Measurements from ENCODE around the gene AADAT.

AADAT gene

DNA sequence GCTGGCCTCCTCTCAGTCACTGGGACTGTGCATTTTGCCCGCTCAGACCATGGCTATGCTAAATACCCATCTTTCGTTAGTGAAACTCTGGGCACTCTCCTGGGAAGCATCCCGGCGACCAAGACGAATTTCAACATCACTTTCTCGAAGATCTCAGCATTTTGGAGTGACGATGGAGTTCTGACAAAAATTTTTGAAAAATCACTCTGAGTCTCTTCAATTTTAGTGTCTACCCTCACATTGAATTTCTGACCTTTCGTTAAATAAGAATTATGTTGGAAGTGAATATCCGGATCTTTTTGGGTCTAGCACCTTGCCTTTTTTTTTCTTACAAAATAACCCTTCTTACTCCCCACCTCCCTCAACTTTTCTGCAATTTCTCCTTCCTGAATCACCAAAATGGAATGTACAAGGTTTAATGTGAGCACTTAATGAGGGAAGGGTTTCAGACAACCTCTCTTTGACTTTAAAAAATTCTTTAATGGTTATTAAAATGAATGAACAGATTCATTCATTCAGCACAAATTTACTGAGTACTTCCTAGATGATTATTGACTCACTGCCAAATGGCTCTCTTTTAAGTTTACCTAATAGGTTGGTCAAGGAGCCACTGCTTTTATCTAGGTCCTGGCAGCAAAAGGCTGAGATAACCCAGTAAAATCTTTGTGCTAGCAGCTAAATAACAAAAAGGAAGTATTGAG lies 746 bp upstream of the AADAT start:
- TF ChIP-seq RAD21 (IDR thresholded peaks at IDR 0.05; ENCODE audit: low read depth) (no peak), ZBTB7A (IDR thresholded peaks at IDR 0.05; ENCODE audit: low read depth) (no peak), NFIC (IDR thresholded peaks at IDR 0.05) (no peak), TEAD4 (IDR thresholded peaks at IDR 0.05) (no peak), EGR1 (IDR thresholded peaks at IDR 0.05) (no peak), FOXM1 (IDR thresholded peaks at IDR 0.05; ENCODE audit: borderline replicate concordance, low read depth) (no peak), YY1 (IDR thresholded peaks at IDR 0.05; ENCODE audit: low read depth) (no peak), TCF12 (IDR thresholded peaks at IDR 0.05; ENCODE audit: low read depth) (no peak; the same call in 1 of the 2 replicates), CEBPB (IDR thresholded peaks at IDR 0.05) (no peak), CREB1 (IDR thresholded peaks at IDR 0.05; ENCODE audit: low read depth) (no peak), TAF1 (IDR thresholded peaks at IDR 0.05; ENCODE audit: low read depth) (no peak), EP300 (IDR thresholded peaks at IDR 0.05; ENCODE audit: borderline replicate concordance) (no peak)
- TF ChIP-seq, protein P1, sequence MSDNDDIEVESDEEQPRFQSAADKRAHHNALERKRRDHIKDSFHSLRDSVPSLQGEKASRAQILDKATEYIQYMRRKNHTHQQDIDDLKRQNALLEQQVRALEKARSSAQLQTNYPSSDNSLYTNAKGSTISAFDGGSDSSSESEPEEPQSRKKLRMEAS (IDR thresholded peaks at IDR 0.05) = no peak
- TF ChIP-seq, protein P2, sequence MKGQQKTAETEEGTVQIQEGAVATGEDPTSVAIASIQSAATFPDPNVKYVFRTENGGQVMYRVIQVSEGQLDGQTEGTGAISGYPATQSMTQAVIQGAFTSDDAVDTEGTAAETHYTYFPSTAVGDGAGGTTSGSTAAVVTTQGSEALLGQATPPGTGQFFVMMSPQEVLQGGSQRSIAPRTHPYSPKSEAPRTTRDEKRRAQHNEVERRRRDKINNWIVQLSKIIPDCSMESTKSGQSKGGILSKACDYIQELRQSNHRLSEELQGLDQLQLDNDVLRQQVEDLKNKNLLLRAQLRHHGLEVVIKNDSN (IDR thresholded peaks at IDR 0.05) = no peak
- TF ChIP-seq, protein P3, sequence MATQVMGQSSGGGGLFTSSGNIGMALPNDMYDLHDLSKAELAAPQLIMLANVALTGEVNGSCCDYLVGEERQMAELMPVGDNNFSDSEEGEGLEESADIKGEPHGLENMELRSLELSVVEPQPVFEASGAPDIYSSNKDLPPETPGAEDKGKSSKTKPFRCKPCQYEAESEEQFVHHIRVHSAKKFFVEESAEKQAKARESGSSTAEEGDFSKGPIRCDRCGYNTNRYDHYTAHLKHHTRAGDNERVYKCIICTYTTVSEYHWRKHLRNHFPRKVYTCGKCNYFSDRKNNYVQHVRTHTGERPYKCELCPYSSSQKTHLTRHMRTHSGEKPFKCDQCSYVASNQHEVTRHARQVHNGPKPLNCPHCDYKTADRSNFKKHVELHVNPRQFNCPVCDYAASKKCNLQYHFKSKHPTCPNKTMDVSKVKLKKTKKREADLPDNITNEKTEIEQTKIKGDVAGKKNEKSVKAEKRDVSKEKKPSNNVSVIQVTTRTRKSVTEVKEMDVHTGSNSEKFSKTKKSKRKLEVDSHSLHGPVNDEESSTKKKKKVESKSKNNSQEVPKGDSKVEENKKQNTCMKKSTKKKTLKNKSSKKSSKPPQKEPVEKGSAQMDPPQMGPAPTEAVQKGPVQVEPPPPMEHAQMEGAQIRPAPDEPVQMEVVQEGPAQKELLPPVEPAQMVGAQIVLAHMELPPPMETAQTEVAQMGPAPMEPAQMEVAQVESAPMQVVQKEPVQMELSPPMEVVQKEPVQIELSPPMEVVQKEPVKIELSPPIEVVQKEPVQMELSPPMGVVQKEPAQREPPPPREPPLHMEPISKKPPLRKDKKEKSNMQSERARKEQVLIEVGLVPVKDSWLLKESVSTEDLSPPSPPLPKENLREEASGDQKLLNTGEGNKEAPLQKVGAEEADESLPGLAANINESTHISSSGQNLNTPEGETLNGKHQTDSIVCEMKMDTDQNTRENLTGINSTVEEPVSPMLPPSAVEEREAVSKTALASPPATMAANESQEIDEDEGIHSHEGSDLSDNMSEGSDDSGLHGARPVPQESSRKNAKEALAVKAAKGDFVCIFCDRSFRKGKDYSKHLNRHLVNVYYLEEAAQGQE (IDR thresholded peaks at IDR 0.05; ENCODE audit: low read depth) = no peak

DNA sequence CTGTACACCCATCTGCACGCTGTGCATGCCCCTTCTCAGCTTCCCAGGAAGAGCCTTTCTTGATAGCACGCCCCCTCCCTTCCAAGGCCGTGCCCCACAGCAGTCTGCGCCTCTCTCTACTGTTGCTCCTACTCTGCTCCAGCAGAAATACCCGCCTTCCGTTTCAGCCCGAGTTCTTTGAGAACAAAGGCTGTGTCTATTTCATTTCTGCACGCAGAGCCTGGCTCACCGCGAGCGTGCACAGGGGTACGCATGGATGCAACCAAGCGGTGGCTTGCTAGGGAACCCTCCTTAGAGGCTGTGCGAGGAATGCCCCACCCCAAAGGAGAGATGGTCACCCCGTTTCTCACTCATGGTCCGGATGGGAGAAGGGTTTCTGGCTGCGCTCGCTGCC lies 485 bp downstream of the AADAT start:
- TF ChIP-seq RAD21 (IDR thresholded peaks at IDR 0.05; ENCODE audit: low read depth) (no peak), FOXM1 (IDR thresholded peaks at IDR 0.05; ENCODE audit: borderline replicate concordance, low read depth) (no peak), TEAD4 (IDR thresholded peaks at IDR 0.05) (no peak), TCF12 (IDR thresholded peaks at IDR 0.05; ENCODE audit: low read depth) (no peak), CREB1 (IDR thresholded peaks at IDR 0.05; ENCODE audit: low read depth) (no peak), EP300 (IDR thresholded peaks at IDR 0.05; ENCODE audit: borderline replicate concordance) (no peak), CEBPB (IDR thresholded peaks at IDR 0.05) (no peak), YY1 (IDR thresholded peaks at IDR 0.05; ENCODE audit: low read depth) (no peak), ZBTB7A (IDR thresholded peaks at IDR 0.05; ENCODE audit: low read depth) (no peak), NFIC (IDR thresholded peaks at IDR 0.05) (no peak), EGR1 (IDR thresholded peaks at IDR 0.05) (no peak), TAF1 (IDR thresholded peaks at IDR 0.05; ENCODE audit: low read depth) (no peak)
- TF ChIP-seq, protein P1 (IDR thresholded peaks at IDR 0.05) = no peak
- TF ChIP-seq, protein P3 (IDR thresholded peaks at IDR 0.05; ENCODE audit: low read depth) = no peak
- TF ChIP-seq, protein P2 (IDR thresholded peaks at IDR 0.05) = no peak

DNA sequence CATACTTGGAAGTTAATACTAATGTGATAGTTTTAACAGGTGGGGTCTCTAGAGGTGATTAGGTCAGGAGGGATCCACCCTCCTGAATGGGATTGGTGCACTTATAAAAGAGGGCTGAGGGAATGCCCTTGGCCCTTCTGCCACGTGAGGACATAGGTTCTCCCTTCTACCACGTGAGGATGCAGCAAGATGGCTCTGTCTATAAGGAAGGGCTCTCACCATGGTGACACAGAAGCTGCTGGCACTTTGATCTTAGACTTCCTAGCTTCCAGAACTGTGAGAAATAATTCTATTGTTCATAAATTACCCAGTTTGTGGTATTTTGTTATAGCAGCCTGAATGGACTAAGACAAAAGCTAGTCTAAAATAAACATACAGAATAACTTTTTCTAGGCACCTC lies 1.0 kb downstream of the AADAT start:
- TF ChIP-seq TCF12 (IDR thresholded peaks at IDR 0.05; ENCODE audit: low read depth) = no peak
- TF ChIP-seq RAD21 (IDR thresholded peaks at IDR 0.05; ENCODE audit: low read depth) = no peak
- no peak for TF ChIP-seq EGR1 (IDR thresholded peaks at IDR 0.05)
- TF ChIP-seq, protein P1 (IDR thresholded peaks at IDR 0.05) = no peak
- TF ChIP-seq, protein P3 (IDR thresholded peaks at IDR 0.05; ENCODE audit: low read depth) = no peak
- no peak for TF ChIP-seq NFIC (IDR thresholded peaks at IDR 0.05)
- no peak for TF ChIP-seq TAF1 (IDR thresholded peaks at IDR 0.05; ENCODE audit: low read depth)

DNA sequence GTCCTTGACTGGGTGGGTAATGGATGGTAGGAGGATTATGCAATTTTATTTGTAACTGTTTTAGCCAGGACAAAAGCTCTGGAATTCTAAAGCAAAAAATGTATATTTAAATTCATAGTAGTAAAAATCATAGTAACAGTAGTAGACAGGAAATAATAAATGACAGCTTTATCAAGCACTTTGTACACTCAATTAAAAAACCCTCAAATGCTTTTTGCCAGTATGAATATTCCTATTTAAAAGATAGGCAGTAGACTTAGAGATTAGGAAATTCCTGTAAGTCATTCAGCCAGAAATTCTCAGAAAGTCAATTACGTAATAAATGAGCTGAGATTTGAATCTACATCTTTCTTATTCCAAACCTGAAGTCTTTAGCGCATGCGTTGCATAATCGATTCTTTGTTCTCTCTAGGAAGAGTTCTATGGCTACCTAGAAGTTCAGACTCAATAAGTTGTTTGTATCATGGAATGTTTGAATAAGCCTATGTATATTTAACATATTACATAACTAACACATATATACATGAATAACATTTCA lies 2.5 kb downstream of the AADAT start:
- TF ChIP-seq RAD21 (IDR thresholded peaks at IDR 0.05; ENCODE audit: low read depth) (no peak), FOXM1 (IDR thresholded peaks at IDR 0.05; ENCODE audit: borderline replicate concordance, low read depth) (no peak), TAF1 (IDR thresholded peaks at IDR 0.05; ENCODE audit: low read depth) (no peak), TEAD4 (IDR thresholded peaks at IDR 0.05) (no peak), EGR1 (IDR thresholded peaks at IDR 0.05) (no peak), CEBPB (IDR thresholded peaks at IDR 0.05) (peak; percentile 71), EP300 (IDR thresholded peaks at IDR 0.05; ENCODE audit: borderline replicate concordance) (no peak), TCF12 (IDR thresholded peaks at IDR 0.05; ENCODE audit: low read depth) (no peak)
- TF ChIP-seq, protein P2 (IDR thresholded peaks at IDR 0.05) = no peak
